ENCODE data around the gene EPX.
A peak's percentile ranks its signal among the peaks of the same experiment; 100 is the strongest.
"Not testable (repeated sequence)": the region's sequence is repeated elsewhere in the genome, so short reads cannot be mapped to it uniquely, and the experiment has no call there.

Gene EPX

GRCh38 chr17:58192612-58193011, at the start of gene EPX:
EPX (plus strand) TSS chr17:58192726; CDS start chr17:58192847, 121 bp downstream.
- DNase-seq, result no peak

- not testable (repeated sequence) for DNase-seq
Observed at GRCh38 chr17:58143335-58143734, 49.2 kb upstream of the EPX start.

- no peak for DNase-seq
Observed at GRCh38 chr17:58144801-58145200, 47.7 kb upstream of the EPX start.

GRCh38 chr17:58147930-58148434, 44.5 kb upstream of the EPX start, which contains the start of gene OR4D1:
OR4D1 (plus strand) TSS chr17:58148384; CDS start chr17:58155154, 6,770 bp downstream.
- no peak for DNase-seq

GRCh38 chr17:58148609-58149008, 43.9 kb upstream of the EPX start:
- DNase-seq, result no peak

GRCh38 chr17:58150394-58150793, 42.1 kb upstream of the EPX start:
- DNase-seq, result no peak

GRCh38 chr17:58153046-58153445, 39.5 kb upstream of the EPX start:
- DNase-seq, result peak; percentile 35 to 50

GRCh38 chr17:58153671-58154070, 38.9 kb upstream of the EPX start:
- DNase-seq, result no peak

GRCh38 chr17:58156839-58157803, 35.4 kb upstream of the EPX start:
- DNase-seq, result no peak

- no peak for DNase-seq
Observed at GRCh38 chr17:58158181-58158580, 34.3 kb upstream of the EPX start.

GRCh38 chr17:58161566-58161965, 31.0 kb upstream of the EPX start:
- DNase-seq, result no peak

GRCh38 chr17:58165981-58166380, 26.5 kb upstream of the EPX start:
- no peak for DNase-seq

GRCh38 chr17:58166682-58167081, 25.8 kb upstream of the EPX start, which contains the start of gene OR4D2:
OR4D2 (plus strand) TSS chr17:58166982; CDS start chr17:58169656, 2,674 bp downstream.
- no peak for DNase-seq

GRCh38 chr17:58170622-58171021, 21.9 kb upstream of the EPX start:
- no peak for DNase-seq

GRCh38 chr17:58172369-58173071, 20.0 kb upstream of the EPX start:
- DNase-seq, result peak; percentile 52 to 64

- DNase-seq, result no peak
Observed at GRCh38 chr17:58174871-58175270, 17.7 kb upstream of the EPX start.

GRCh38 chr17:58176200-58176599, 16.3 kb upstream of the EPX start:
- DNase-seq, result peak in 1 of 2 experiments; percentile 27

GRCh38 chr17:58181796-58182195, 10.7 kb upstream of the EPX start:
- DNase-seq, result no peak

GRCh38 chr17:58183514-58183913, 9.0 kb upstream of the EPX start:
- no peak for DNase-seq

GRCh38 chr17:58184308-58184985, 8.1 kb upstream of the EPX start:
- DNase-seq, result no peak

- no peak for DNase-seq
Observed at GRCh38 chr17:58184986-58185761, 7.4 kb upstream of the EPX start.

- DNase-seq, result no peak
Observed at GRCh38 chr17:58186591-58186990, 5.9 kb upstream of the EPX start.

Measured in AML-193 (cell line).